ENCODE measurements around the gene PROCA1.

Gene PROCA1

DNA sequence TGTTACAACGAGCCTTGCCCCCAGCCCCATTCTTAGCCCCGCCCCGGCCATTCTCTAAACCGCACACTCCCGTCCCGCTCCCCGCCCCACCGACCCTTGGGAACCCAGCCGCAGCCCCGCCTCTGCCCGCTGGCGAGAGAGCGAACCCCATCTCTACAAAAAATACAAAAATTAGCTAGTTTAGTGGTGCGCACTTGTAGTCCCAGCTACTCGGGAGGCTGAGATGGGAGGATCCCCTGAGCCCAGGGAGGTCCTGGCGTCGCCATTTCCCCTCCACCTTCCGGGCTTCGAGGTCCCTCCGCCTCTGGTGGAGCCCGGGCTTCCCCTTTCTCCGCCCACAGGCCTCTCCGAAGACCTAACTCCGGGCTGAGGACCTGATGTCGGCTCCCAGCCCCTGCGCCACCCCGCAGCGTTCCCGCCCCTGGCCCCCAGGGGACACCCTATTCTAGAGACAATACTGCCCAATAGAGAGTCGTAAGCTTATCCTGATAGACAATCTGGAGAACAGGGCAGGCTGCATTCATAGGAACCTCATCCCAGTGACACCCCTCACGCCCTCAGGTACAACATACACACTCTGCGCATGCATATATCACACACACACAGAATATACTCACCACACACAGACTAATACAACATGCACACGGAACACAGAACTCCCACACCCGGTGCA is 480 bp upstream of the PROCA1 start:
- Histone ChIP-seq H3K36me3 (ENCODE audit: insufficient read depth, low read length) (peaks cover 36% of the 10 kb centered on the region), H3K27me3 (ENCODE audit: control insufficient read depth, insufficient read depth, low read length) (no peaks in the 10 kb centered on the region), H3K9me3 (replicated peaks; ENCODE audit: low read length) (no peaks in the 10 kb centered on the region), H3K9ac (ENCODE audit: low read depth, low read length) (peak overlapping the region; percentile 85), H3K4me1 (ENCODE audit: control insufficient read depth, insufficient read depth, low read length) (peaks cover 27% of the 10 kb centered on the region), H3K4me2 (ENCODE audit: low read length) (peak overlapping the region; percentile 90), H3K4me3 (ENCODE audit: low read length) (peak overlapping the region; percentile 71)

DNA sequence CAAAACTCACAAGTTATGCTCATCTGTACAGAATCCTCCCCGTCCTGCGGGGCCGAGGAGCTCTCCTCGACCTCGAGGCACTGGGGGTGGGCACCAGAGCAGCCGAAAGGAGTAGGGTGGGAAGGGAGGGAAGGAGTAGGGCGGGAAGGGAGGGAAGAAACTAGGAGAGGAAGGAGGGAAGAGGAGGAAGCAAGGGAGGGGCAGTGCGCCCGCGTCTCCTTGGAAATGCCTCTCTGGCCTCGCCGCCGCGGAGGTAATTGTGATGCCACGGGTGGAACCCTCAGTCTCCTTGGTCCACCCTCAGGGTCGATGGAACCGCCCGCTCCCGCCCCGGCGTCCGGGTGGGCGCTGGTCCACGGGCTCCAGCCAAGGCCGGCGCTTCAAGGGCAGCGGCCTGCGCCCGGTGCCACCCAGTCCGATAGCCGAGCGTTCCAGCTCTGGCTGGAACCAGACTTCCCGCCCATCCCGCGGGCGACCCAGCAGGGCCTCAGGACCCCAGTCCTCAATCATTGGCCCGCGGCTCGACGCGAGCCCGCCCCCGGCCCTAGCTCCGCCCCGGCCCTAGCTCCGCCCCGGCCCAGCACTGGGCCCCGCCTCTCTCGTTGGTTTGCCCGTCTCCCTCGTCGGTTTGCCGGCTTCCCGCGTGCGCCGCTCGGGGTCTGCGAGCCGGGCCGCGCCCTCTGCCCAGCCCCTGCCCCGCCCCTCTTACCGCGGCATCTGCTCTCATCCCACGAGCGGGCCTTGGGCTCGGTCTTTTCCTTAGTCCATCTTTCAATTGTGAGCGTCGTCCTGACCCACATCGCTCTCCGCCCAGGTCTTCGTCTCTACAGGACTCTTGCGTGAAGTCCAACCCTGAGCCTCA is 596 bp downstream of the PROCA1 start:
- H3K4me2 ChIP-seq (ENCODE audit: low read length): peak overlapping the region; percentile 90
- H3K4me3 ChIP-seq (ENCODE audit: low read length): peak overlapping the region; percentile 71
- H3K36me3 ChIP-seq (ENCODE audit: insufficient read depth, low read length): peaks cover 39% of the 10 kb centered on the region
- peaks cover 21% of the 10 kb centered on the region for H3K4me1 ChIP-seq (ENCODE audit: control insufficient read depth, insufficient read depth, low read length)
- peak overlapping the region; percentile 85 for H3K9ac ChIP-seq (ENCODE audit: low read depth, low read length)
- H3K27me3 ChIP-seq (ENCODE audit: control insufficient read depth, insufficient read depth, low read length): no peaks in the 10 kb centered on the region
- no peaks in the 10 kb centered on the region for H3K9me3 ChIP-seq (replicated peaks; ENCODE audit: low read length)

DNA sequence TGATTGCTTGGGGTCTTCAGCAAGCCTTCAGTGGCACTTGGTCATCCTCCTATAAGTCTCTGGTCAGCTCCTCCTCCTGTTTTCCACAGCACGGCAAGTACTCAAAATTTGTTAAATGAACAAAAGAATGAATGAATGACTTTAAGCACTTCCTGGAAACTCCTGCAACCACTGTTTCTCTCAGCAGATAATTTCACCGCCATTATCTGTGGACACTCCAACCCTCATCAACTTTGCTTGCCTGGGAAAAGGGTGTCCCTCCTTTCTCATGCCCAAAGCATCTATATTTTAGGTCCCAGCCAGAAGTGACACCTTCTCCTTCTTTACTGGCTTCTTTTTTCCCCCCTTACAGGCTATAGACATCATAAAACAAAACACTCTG is 4.4 kb downstream of the PROCA1 start:
- Histone ChIP-seq H3K4me3 (ENCODE audit: low read length) (no peak overlapping the region), H3K4me2 (ENCODE audit: low read length) (no peak overlapping the region), H3K36me3 (ENCODE audit: insufficient read depth, low read length) (peaks cover 36% of the 10 kb centered on the region), H3K9ac (ENCODE audit: low read depth, low read length) (no peak overlapping the region), H3K9me3 (replicated peaks; ENCODE audit: low read length) (no peaks in the 10 kb centered on the region), H3K4me1 (ENCODE audit: control insufficient read depth, insufficient read depth, low read length) (peaks cover 14% of the 10 kb centered on the region), H3K27me3 (ENCODE audit: control insufficient read depth, insufficient read depth, low read length) (no peaks in the 10 kb centered on the region)

DNA sequence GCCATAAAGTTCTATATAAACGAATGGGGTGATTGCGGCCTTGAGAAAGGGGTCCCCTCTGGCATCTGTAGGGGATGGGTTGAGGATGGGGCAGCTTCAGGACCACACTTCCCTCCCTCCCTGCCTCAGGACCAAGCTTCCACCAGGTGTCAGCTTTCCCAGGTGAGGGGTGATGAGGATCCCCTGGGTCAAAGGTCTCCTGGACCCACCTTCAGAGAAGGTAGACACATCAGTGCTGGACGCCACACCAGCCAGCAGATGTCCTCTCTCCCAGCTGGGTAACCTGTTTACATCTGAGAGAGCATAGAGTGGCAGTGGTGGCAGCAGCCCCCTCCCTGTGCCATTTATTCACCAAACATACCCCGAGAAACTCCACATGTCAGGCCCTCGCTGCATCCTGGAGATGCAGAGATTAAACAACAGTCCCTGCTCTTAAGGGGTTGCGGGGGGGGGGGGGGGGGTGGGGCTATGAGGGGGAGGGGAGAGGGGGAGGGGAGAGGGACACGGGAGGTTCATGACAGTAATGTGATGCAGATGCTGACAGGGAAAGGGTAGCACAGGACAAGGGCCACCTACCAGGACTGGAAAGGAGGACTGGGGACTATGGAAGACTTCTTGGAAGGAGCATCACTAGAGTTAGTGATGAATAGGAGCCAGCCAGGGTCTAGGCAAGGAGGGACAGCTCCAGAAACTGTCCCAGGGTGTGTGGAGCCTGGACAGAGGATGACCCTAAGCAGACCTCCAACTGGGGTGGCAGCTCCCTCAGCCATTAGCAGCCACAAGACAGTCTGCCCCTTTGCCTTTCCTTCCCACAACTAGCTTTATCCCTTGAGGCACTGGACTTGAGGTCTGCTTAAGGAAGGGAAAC is 5.0 kb downstream of the PROCA1 start:
- peaks cover 8% of the 10 kb centered on the region for H3K4me1 ChIP-seq (ENCODE audit: control insufficient read depth, insufficient read depth, low read length)
- H3K36me3 ChIP-seq (ENCODE audit: insufficient read depth, low read length): peaks cover 41% of the 10 kb centered on the region

DNA sequence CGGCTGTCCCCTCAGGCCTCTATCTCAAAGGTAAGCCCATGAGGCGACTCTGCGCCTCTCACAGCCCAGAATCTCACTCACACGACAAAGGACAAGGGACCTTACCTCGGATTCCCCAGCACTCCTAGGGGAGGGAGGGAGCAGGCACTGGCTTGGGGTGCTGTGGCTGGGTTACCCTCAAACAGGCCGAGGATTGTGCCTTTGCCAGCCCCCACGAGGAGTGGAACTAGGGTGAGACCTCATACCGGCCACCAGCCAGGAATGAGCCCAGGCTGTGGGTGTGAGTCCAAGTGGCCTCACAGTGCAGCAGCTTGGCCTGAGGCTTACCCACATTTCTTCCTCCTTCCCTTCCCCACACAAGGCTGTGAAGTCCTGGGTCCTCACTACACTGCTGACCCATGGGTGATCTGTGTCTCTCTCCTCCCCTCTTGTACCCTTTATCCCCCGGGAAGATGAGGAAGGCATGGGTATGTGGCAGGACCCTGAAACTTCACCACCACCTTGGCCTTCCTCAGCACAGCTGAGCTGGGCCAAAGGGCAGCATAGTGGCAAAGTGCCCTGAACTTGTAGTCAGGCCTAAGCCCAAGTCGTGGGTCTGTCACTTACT is 5.9 kb downstream of the PROCA1 start:
- Histone ChIP-seq H3K4me2 (ENCODE audit: low read length) (no peak overlapping the region), H3K9ac (ENCODE audit: low read depth, low read length) (no peak overlapping the region), H3K9me3 (replicated peaks; ENCODE audit: low read length) (no peaks in the 10 kb centered on the region), H3K36me3 (ENCODE audit: insufficient read depth, low read length) (peaks cover 50% of the 10 kb centered on the region), H3K4me1 (ENCODE audit: control insufficient read depth, insufficient read depth, low read length) (peaks cover 5% of the 10 kb centered on the region), H3K27me3 (ENCODE audit: control insufficient read depth, insufficient read depth, low read length) (no peaks in the 10 kb centered on the region), H3K4me3 (ENCODE audit: low read length) (no peak overlapping the region)

More for the DNA sequence above, 5.0 kb downstream of the PROCA1 start:
- Histone ChIP-seq H3K9me3 (replicated peaks; ENCODE audit: low read length) (no peaks in the 10 kb centered on the region), H3K9ac (ENCODE audit: low read depth, low read length) (no peak overlapping the region), H3K4me2 (ENCODE audit: low read length) (no peak overlapping the region), H3K27me3 (ENCODE audit: control insufficient read depth, insufficient read depth, low read length) (no peaks in the 10 kb centered on the region), H3K4me3 (ENCODE audit: low read length) (no peak overlapping the region)

DNA sequence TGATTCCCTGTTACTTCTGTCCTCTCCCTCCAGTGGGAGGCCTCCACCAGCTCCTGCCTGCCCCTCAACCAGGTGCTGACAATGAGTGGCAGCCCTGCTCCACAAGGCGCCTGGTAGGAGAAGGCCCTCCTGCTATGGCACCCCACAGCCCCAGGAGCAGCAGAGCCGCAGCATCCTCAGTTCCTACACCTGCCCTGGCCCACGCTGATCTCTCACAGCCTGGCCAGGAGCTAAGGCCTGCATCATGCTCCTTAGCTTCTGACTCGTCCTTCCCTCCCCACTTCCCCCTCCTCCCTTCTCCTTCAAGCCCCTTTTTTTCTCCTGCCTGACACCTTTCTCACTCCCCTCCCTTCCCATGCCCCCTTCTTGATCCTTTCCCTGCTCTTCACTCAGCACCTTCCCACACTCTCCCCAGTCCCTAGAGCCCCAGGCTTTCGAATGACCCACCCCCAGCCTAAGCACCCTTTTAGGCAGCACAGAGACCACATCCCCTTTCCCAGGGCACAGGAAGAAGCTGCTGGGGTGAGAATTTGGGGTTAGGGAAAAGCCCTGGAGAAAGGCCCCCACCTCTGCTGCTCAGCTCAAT is 6.5 kb downstream of the PROCA1 start:
- Histone ChIP-seq H3K9me3 (replicated peaks; ENCODE audit: low read length) (no peaks in the 10 kb centered on the region), H3K4me2 (ENCODE audit: low read length) (no peak overlapping the region), H3K4me1 (ENCODE audit: control insufficient read depth, insufficient read depth, low read length) (no peaks in the 10 kb centered on the region), H3K27me3 (ENCODE audit: control insufficient read depth, insufficient read depth, low read length) (no peaks in the 10 kb centered on the region), H3K4me3 (ENCODE audit: low read length) (no peak overlapping the region), H3K36me3 (ENCODE audit: insufficient read depth, low read length) (peaks cover 56% of the 10 kb centered on the region), H3K9ac (ENCODE audit: low read depth, low read length) (no peak overlapping the region)

DNA sequence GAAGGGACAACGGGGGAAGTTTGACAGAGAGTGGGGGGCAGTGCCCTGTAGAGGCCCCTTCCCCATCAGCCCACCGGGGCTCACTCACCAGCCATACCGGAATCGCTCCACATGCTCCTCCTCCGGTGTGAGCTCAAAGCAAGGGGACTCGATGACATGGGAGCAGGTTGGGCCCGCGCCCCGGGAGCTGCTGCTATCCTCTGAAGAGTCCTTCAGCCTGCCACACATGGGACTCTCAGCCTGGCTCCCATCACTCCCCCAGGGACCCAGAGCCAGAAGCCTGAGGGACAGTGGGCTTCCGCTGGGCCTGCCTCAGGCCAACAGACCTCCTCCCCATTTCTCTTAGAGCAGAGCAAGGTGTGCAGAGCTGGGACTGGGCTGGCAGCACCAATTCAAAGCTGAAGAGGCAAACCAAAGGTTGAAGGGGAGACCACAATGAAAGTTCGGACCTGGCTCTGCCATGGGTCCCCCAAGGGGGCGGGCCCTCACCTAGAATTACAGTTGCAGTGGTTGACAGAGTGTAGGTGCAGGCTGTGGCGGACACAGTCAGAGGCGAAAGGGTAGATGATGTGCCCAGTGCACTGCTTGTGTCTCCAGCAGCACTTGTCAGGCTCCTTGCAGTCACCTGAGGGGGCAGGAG is 7.3 kb downstream of the PROCA1 start:
- Histone ChIP-seq H3K4me2 (ENCODE audit: low read length) (no peak overlapping the region), H3K36me3 (ENCODE audit: insufficient read depth, low read length) (peaks cover 65% of the 10 kb centered on the region), H3K9ac (ENCODE audit: low read depth, low read length) (no peak overlapping the region), H3K4me1 (ENCODE audit: control insufficient read depth, insufficient read depth, low read length) (no peaks in the 10 kb centered on the region), H3K4me3 (ENCODE audit: low read length) (no peak overlapping the region), H3K27me3 (ENCODE audit: control insufficient read depth, insufficient read depth, low read length) (no peaks in the 10 kb centered on the region), H3K9me3 (replicated peaks; ENCODE audit: low read length) (no peaks in the 10 kb centered on the region)

DNA sequence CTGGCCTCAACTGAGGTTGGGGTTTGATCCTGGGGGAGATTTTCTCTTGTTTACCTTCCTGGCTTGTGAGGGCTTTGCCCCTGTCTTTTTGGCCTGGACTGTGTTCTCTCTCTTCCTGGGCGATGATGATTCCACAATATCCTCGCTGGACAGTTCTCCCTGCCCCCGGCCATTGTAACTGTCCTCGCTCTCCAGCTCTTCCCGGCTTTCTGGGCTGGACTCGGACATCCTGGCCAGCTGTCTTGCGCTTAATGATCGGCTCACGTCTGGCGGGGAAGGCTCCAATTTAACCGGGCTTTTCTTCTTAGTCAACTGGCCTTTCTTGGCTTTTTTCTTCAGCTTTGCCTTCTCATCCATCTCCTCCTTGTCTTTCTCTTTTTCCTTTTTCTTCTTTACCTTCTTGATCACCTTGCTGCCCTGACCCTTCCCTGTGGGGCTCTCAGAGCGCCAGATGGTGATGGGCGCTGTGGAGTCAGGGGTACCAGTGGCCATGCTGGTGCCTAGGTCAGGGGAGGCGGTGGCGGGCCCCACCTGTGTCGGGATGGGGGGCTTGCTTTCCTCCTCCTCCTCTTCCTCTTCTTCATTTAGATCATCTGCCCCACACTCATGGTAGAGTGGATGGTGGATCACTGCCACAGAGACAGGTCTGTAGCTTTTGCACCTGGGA is 8.0 kb downstream of the PROCA1 start:
- H3K4me3 ChIP-seq (ENCODE audit: low read length): no peak overlapping the region
- peaks cover 71% of the 10 kb centered on the region for H3K36me3 ChIP-seq (ENCODE audit: insufficient read depth, low read length)
- H3K4me2 ChIP-seq (ENCODE audit: low read length): no peak overlapping the region
- no peak overlapping the region for H3K9ac ChIP-seq (ENCODE audit: low read depth, low read length)
- no peaks in the 10 kb centered on the region for H3K4me1 ChIP-seq (ENCODE audit: control insufficient read depth, insufficient read depth, low read length)
- H3K9me3 ChIP-seq (replicated peaks; ENCODE audit: low read length): no peaks in the 10 kb centered on the region
- H3K27me3 ChIP-seq (ENCODE audit: control insufficient read depth, insufficient read depth, low read length): no peaks in the 10 kb centered on the region

DNA sequence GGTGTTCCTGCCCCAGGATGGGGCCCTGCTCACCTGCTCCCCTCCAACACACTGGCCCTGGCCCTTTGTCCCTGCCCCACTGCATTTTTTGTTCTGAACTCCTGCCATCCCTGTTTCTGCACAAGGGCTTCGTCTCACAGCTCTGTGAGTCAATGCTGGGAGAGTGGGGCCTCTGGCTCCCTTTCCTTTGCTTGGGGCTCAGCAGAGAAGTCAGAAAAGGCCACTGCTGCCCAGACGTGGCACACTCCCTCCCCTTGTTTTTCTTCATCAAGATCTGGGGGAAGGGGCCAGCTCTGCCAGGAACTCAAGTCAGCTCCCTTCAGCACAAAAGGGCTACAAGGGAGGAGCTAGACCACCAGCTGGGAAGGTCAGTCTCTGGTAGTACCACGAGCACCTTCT is 8.9 kb downstream of the PROCA1 start:
- Histone ChIP-seq H3K4me3 (ENCODE audit: low read length) (no peak overlapping the region), H3K9me3 (replicated peaks; ENCODE audit: low read length) (no peaks in the 10 kb centered on the region), H3K9ac (ENCODE audit: low read depth, low read length) (no peak overlapping the region), H3K27me3 (ENCODE audit: control insufficient read depth, insufficient read depth, low read length) (no peaks in the 10 kb centered on the region), H3K4me1 (ENCODE audit: control insufficient read depth, insufficient read depth, low read length) (no peaks in the 10 kb centered on the region), H3K36me3 (ENCODE audit: insufficient read depth, low read length) (peaks cover 81% of the 10 kb centered on the region), H3K4me2 (ENCODE audit: low read length) (no peak overlapping the region)

DNA sequence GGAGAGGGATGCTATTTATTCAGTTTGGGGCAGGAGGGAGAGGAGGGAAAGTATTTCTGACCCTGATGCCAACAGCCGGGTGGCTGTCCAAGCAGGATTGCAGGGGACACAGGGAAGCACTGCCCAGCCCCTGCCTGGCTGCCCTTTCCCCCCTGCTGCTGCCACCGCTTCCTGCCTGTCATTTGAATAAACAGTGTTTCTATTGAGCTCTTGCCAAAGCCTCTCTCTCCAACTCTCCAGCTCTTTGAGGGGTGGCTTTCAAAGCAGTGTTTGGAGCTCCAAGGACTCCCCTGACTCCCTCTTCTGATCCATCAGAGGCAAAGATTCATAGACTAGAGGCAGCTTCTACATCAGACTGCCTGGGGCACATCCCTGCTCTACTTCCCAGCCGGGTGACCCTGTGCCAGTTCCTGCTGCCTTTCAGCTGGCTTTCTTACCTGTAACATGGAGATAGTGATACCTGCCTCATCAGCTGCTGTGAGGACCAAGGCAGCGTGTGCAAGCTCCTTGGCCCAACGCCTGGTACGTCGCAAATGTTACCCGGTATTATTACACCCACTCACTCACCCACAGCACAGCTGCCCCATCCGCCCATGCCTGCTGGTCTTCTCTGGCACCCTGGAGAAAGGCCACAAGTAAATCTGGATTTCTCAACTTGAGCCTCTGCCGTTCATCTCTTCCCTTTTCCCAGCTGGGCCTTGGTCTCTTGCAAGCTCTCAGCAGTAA is 9.5 kb downstream of the PROCA1 start:
- Histone ChIP-seq H3K9me3 (replicated peaks; ENCODE audit: low read length) (no peaks in the 10 kb centered on the region), H3K4me3 (ENCODE audit: low read length) (no peak overlapping the region), H3K36me3 (ENCODE audit: insufficient read depth, low read length) (peaks cover 86% of the 10 kb centered on the region), H3K27me3 (ENCODE audit: control insufficient read depth, insufficient read depth, low read length) (no peaks in the 10 kb centered on the region), H3K4me2 (ENCODE audit: low read length) (no peak overlapping the region), H3K9ac (ENCODE audit: low read depth, low read length) (no peak overlapping the region), H3K4me1 (ENCODE audit: control insufficient read depth, insufficient read depth, low read length) (no peaks in the 10 kb centered on the region)
